ENCODE results near the gene COX4I2.
A peak's percentile ranks its signal among the peaks of the same experiment; 100 is the strongest.
"Not testable (repeated sequence)": the region's sequence is repeated elsewhere in the genome, so short reads cannot be mapped to it uniquely, and the experiment has no call there.

The COX4I2 gene

DNA sequence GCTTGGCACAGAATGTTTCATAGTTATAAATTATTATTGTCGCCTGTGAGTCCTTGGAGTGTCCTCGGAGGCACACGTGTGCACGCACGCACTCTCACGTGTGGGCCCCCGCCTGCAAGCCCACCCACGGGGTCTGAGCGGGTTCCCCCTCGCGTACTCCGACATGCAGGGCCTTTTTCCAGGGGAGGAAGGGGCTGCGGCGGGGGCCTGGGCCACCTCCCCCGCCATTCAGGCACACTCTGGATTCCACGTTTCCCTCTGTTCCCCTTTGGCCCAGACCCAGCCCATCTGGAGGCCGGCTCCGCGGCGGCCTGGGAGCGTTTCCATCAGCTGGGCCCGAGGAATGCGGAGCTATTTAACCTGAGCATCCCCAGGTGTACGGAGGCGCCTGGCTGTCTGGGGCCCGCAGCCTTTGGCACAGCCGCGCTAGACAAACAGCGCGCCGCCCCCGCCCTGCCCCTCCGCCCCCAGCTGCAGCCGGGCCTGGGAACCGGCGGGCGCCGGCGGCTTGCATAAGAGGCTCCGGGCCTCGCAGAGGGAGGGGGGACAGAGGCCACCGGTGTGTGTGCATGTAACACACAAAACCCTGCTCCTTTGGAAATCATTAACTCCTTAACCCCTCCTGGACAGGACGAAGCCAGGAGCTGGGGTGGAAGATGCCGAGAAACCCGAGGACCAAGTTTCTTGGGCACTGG lies 29.3 kb upstream of the COX4I2 start:
- Histone ChIP-seq H2BK5ac (ENCODE audit: low read depth, low read length, poor library complexity) (peak overlapping the region; percentile 98), H2BK120ac (ENCODE audit: insufficient read depth, low read length, poor library complexity) (peak overlapping the region; percentile 96), H3K79me1 (ENCODE audit: low read length) (peaks cover 77% of the 10 kb centered on the region), H2AK5ac (ENCODE audit: low read length) (peak overlapping the region; percentile 78), H3K18ac (ENCODE audit: low read length) (peak overlapping the region; percentile 81), H3K79me2 (ENCODE audit: control insufficient read depth, insufficient read depth, low read length, poor library complexity) (peaks cover 36% of the 10 kb centered on the region), H3K4me1 (ENCODE audit: control insufficient read depth in 1 of 2, insufficient read depth in 2 of 2, low read length in 2 of 2) (peaks cover 22 to 30% of the 10 kb centered on the region in 2 experiments), H3K4me3 (ENCODE audit: low read depth, low read length) (peak overlapping the region; percentile 40), H3K27ac (ENCODE audit: low read depth, low read length) (peak overlapping the region; percentile 99), H4K12ac (ENCODE audit: low read depth, low read length) (no peak overlapping the region), H3K9ac (ENCODE audit: low read length) (peak overlapping the region; percentile 65), H4K8ac (ENCODE audit: low read depth, low read length) (peak overlapping the region; percentile 81), H3K9me3 (ENCODE audit: insufficient read depth, low read depth, low read length) (no peaks in the 10 kb centered on the region), H2AFZ (ENCODE audit: insufficient read depth, low read length, poor library complexity) (no peak overlapping the region), H3K14ac (ENCODE audit: low read length) (peak overlapping the region; percentile 90), H3K27me3 (ENCODE audit: insufficient read depth, low read length) (no peaks in the 10 kb centered on the region), H2BK12ac (ENCODE audit: low read length) (peak overlapping the region; percentile 75), H3K4ac (ENCODE audit: low read depth, low read length) (peak overlapping the region; percentile 84), H3K36me3 (ENCODE audit: control insufficient read depth in 1 of 2, insufficient read depth in 2 of 2, low read length in 2 of 2) (peaks cover 16 to 18% of the 10 kb centered on the region in 2 experiments), H4K91ac (ENCODE audit: low read depth, low read length) (peak overlapping the region; percentile 96), H3K4me2 (ENCODE audit: low read length) (peak overlapping the region; percentile 75), H3K23ac (ENCODE audit: low read length) (no peak overlapping the region)
- no CpG with 5 or more reads among the region's 45 CpGs for WGBS (ENCODE audit: extremely low coverage, insufficient coverage, insufficient read length)
- DNase-seq: peak; percentile 97 to 98

- peaks cover 13% of the 10 kb centered on the region for H3K79me2 ChIP-seq (ENCODE audit: control insufficient read depth, insufficient read depth, low read length, poor library complexity)
- not testable (repeated sequence) for H3K36me3 ChIP-seq (ENCODE audit: control insufficient read depth in 1 of 2, insufficient read depth in 2 of 2, low read length in 2 of 2)
- peak overlapping the region; percentile 89 for H3K4ac ChIP-seq (ENCODE audit: low read depth, low read length)
These were observed 25.5 kb upstream of the COX4I2 start for GRCh38 chr20:31612271-31612640.

DNA sequence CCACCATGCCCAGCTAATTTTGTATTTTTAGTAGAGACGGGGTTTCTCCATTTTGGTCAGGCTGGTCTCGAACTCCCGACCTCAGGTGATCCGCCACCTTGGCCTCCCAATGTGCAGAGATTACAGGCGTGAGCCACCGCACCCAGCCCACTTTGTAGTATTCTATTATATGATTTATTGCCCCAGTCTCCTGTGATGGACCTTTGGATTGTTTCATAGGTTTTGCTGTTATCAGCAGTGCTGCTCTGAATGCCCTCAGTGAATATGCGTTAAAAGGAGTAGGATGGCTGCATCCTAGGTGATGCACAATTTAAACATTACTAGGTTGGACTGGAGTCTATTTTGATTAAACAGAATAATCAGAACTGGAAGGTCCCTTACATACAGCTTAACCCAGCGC lies 22.3 kb upstream of the COX4I2 start:
- no peak overlapping the region for H3K27ac ChIP-seq (ENCODE audit: low read depth, low read length)
- no peaks in the 10 kb centered on the region for H3K36me3 ChIP-seq (ENCODE audit: control insufficient read depth in 1 of 2, insufficient read depth in 2 of 2, low read length in 2 of 2)
- no peak overlapping the region for H2BK120ac ChIP-seq (ENCODE audit: insufficient read depth, low read length, poor library complexity)
- H3K4me1 ChIP-seq (ENCODE audit: control insufficient read depth in 1 of 2, insufficient read depth in 2 of 2, low read length in 2 of 2): peaks cover 13 to 14% of the 10 kb centered on the region in 2 experiments
- H4K8ac ChIP-seq (ENCODE audit: low read depth, low read length): no peak overlapping the region
- no peak overlapping the region for H4K91ac ChIP-seq (ENCODE audit: low read depth, low read length)
- no peak overlapping the region for H3K4ac ChIP-seq (ENCODE audit: low read depth, low read length)
- WGBS (ENCODE audit: extremely low coverage, insufficient coverage, insufficient read length): no CpG with 5 or more reads among the region's 8 CpGs
- no peak overlapping the region for H2BK5ac ChIP-seq (ENCODE audit: low read depth, low read length, poor library complexity)
- no peak overlapping the region for H2BK12ac ChIP-seq (ENCODE audit: low read length)
- H3K14ac ChIP-seq (ENCODE audit: low read length): no peak overlapping the region
- H3K4me3 ChIP-seq (ENCODE audit: low read depth, low read length): no peak overlapping the region
- peaks cover 21% of the 10 kb centered on the region for H3K79me1 ChIP-seq (ENCODE audit: low read length)
- H3K9ac ChIP-seq (ENCODE audit: low read length): no peak overlapping the region
- H4K12ac ChIP-seq (ENCODE audit: low read depth, low read length): no peak overlapping the region
- H2AK5ac ChIP-seq (ENCODE audit: low read length): no peak overlapping the region
- no peaks in the 10 kb centered on the region for H3K9me3 ChIP-seq (ENCODE audit: insufficient read depth, low read depth, low read length)
- H3K79me2 ChIP-seq (ENCODE audit: control insufficient read depth, insufficient read depth, low read length, poor library complexity): peaks cover 3% of the 10 kb centered on the region
- no peak overlapping the region for H3K18ac ChIP-seq (ENCODE audit: low read length)
- DNase-seq: no peak
- no peak overlapping the region for H2AFZ ChIP-seq (ENCODE audit: insufficient read depth, low read length, poor library complexity)
- no peak overlapping the region for H3K4me2 ChIP-seq (ENCODE audit: low read length)
- no peak overlapping the region for H3K23ac ChIP-seq (ENCODE audit: low read length)
- H3K27me3 ChIP-seq (ENCODE audit: insufficient read depth, low read length): no peaks in the 10 kb centered on the region

More at GRCh38 chr20:31612271-31612640, 25.5 kb upstream of the COX4I2 start:
- H2AFZ ChIP-seq (ENCODE audit: insufficient read depth, low read length, poor library complexity): peak overlapping the region; percentile 58
- H3K9ac ChIP-seq (ENCODE audit: low read length); H3K23ac ChIP-seq (ENCODE audit: low read length); DNase-seq; H3K4me2 ChIP-seq (ENCODE audit: low read length); H3K4me3 ChIP-seq (ENCODE audit: low read depth, low read length); H3K27me3 ChIP-seq (ENCODE audit: insufficient read depth, low read length); H3K9me3 ChIP-seq (ENCODE audit: insufficient read depth, low read depth, low read length); H3K27ac ChIP-seq (ENCODE audit: low read depth, low read length): not testable (repeated sequence)
- peak overlapping the region; percentile 87 for H2AK5ac ChIP-seq (ENCODE audit: low read length)
- peak overlapping the region; percentile 97 for H2BK5ac ChIP-seq (ENCODE audit: low read depth, low read length, poor library complexity)
- peak overlapping the region; percentile 96 for H4K91ac ChIP-seq (ENCODE audit: low read depth, low read length)
- peaks cover 22 to 28% of the 10 kb centered on the region in 2 experiments for H3K4me1 ChIP-seq (ENCODE audit: control insufficient read depth in 1 of 2, insufficient read depth in 2 of 2, low read length in 2 of 2)
- peaks cover 45% of the 10 kb centered on the region for H3K79me1 ChIP-seq (ENCODE audit: low read length)
- H3K14ac ChIP-seq (ENCODE audit: low read length): peak overlapping the region; percentile 92
- H4K12ac ChIP-seq (ENCODE audit: low read depth, low read length): peak overlapping the region; percentile 68
- H2BK12ac ChIP-seq (ENCODE audit: low read length): peak overlapping the region; percentile 100
- peak overlapping the region; percentile 91 for H3K18ac ChIP-seq (ENCODE audit: low read length)
- H2BK120ac ChIP-seq (ENCODE audit: insufficient read depth, low read length, poor library complexity): peak overlapping the region; percentile 100
- peak overlapping the region; percentile 85 for H4K8ac ChIP-seq (ENCODE audit: low read depth, low read length)
- no CpG with 5 or more reads among the region's 12 CpGs for WGBS (ENCODE audit: extremely low coverage, insufficient coverage, insufficient read length)

- H2BK120ac ChIP-seq (ENCODE audit: insufficient read depth, low read length, poor library complexity): no peak overlapping the region
- H3K9ac ChIP-seq (ENCODE audit: low read length): no peak overlapping the region
- no peak overlapping the region for H3K14ac ChIP-seq (ENCODE audit: low read length)
- H3K27ac ChIP-seq (ENCODE audit: low read depth, low read length): no peak overlapping the region
- H3K27me3 ChIP-seq (ENCODE audit: insufficient read depth, low read length): no peaks in the 10 kb centered on the region
- H3K18ac ChIP-seq (ENCODE audit: low read length): no peak overlapping the region
- no peak overlapping the region for H3K4me3 ChIP-seq (ENCODE audit: low read depth, low read length)
- H3K79me2 ChIP-seq (ENCODE audit: control insufficient read depth, insufficient read depth, low read length, poor library complexity): peaks cover under 1% of the 10 kb centered on the region
- H2AK5ac ChIP-seq (ENCODE audit: low read length): no peak overlapping the region
- no peaks in the 10 kb centered on the region for H3K9me3 ChIP-seq (ENCODE audit: insufficient read depth, low read depth, low read length)
- H4K12ac ChIP-seq (ENCODE audit: low read depth, low read length): no peak overlapping the region
- H2AFZ ChIP-seq (ENCODE audit: insufficient read depth, low read length, poor library complexity): no peak overlapping the region
- peak overlapping the region; percentile 29 for H4K91ac ChIP-seq (ENCODE audit: low read depth, low read length)
- no peak overlapping the region for H3K4ac ChIP-seq (ENCODE audit: low read depth, low read length)
- peaks cover 2 to 5% of the 10 kb centered on the region in 2 experiments for H3K4me1 ChIP-seq (ENCODE audit: control insufficient read depth in 1 of 2, insufficient read depth in 2 of 2, low read length in 2 of 2)
- no peak overlapping the region for H3K23ac ChIP-seq (ENCODE audit: low read length)
- H3K79me1 ChIP-seq (ENCODE audit: low read length): peaks cover 1% of the 10 kb centered on the region
- no peak for DNase-seq
- no peak overlapping the region for H3K4me2 ChIP-seq (ENCODE audit: low read length)
- no CpG with 5 or more reads among the region's 6 CpGs for WGBS (ENCODE audit: extremely low coverage, insufficient coverage, insufficient read length)
- no peak overlapping the region for H2BK12ac ChIP-seq (ENCODE audit: low read length)
- H3K36me3 ChIP-seq (ENCODE audit: control insufficient read depth in 1 of 2, insufficient read depth in 2 of 2, low read length in 2 of 2): no peaks in the 10 kb centered on the region
- H2BK5ac ChIP-seq (ENCODE audit: low read depth, low read length, poor library complexity): no peak overlapping the region
- no peak overlapping the region for H4K8ac ChIP-seq (ENCODE audit: low read depth, low read length)
These were observed 20.1 kb upstream of the COX4I2 start for GRCh38 chr20:31617432-31618104.
